Hepatocyte (in vitro differentiated cells): ENCODE measurements around the gene SIRT7. TPM values are rescaled to one million over a fixed set of nuclear protein-coding genes. Genes with fewer than 3 reads are reported as not detected.
A peak's percentile ranks its signal among the peaks of the same experiment; 100 is the strongest.

Source experiments
- DNase-seq: peaks from one replicate; pipeline ENCODE4 v3.0.0-alpha.2; 2016; ENCODE audit warnings: low spot score
- H2AFZ ChIP-seq: fragments of 200-600 bp; sonication (generic); 2 replicates; pipeline ENCODE4 v1.6.0; 2016; ENCODE audit warnings: antibody characterized with exemption, mild to moderate bottlenecking
- H3K27ac ChIP-seq: fragments of 200-600 bp; sonication (generic); 2 replicates; pipeline ENCODE4 v1.5.1; 2016; ENCODE audit warnings: mild to moderate bottlenecking
- H3K27me3 ChIP-seq: fragments of 200-600 bp; sonication (generic); 2 replicates; pipeline ENCODE4 v1.6.1; 2016
- H3K36me3 ChIP-seq: fragments of 200-600 bp; sonication (generic); replicated peaks from 2 replicates; pipeline ENCODE4 v1.5.1; 2016; ENCODE audit warnings: low read depth; ENCODE audit not compliant: insufficient read depth
- H3K4me1 ChIP-seq: fragments of 200-600 bp; sonication (generic); 2 replicates; pipeline ENCODE4 v1.5.1; 2016; ENCODE audit warnings: mild to moderate bottlenecking, moderate library complexity; ENCODE audit not compliant: insufficient read depth
- H3K4me2 ChIP-seq: fragments of 200-600 bp; sonication (generic); 2 replicates; pipeline ENCODE4 v1.6.0; 2016
- H3K4me3 ChIP-seq: fragments of 200-600 bp; sonication (generic); 2 replicates; pipeline ENCODE4 v1.5.1; 2016; ENCODE audit warnings: mild to moderate bottlenecking
- H3K79me2 ChIP-seq: fragments of 200-600 bp; sonication (generic); 2 replicates; pipeline ENCODE4 v1.6.0; 2017; ENCODE audit warnings: mild to moderate bottlenecking
- H3K9me2 ChIP-seq: fragments of 200-600 bp; sonication (generic); replicated peaks from 2 replicates; pipeline ENCODE4 v1.6.0; 2017; ENCODE audit warnings: mild to moderate bottlenecking; ENCODE audit not compliant: insufficient read depth
- H3K9me3 ChIP-seq: fragments of 200-600 bp; sonication (generic); 2 replicates; pipeline ENCODE4 v1.5.1; 2016; ENCODE audit warnings: low read depth, mild to moderate bottlenecking
- H4K20me1 ChIP-seq: fragments of 200-600 bp; sonication (generic); 2 replicates; pipeline ENCODE4 v1.6.0; 2016; ENCODE audit warnings: mild to moderate bottlenecking; ENCODE audit not compliant: insufficient read depth, poor library complexity, severe bottlenecking
- CTCF ChIP-seq: fragments of 200-600 bp; sonication (generic); IDR thresholded peaks from 2 replicates; pipeline ENCODE4 v1.5.1; 2016; ENCODE audit warnings: antibody characterized with exemption, mild to moderate bottlenecking; ENCODE audit not compliant: poor library complexity
- EZH2 ChIP-seq: fragments of 200-600 bp; sonication (generic); IDR thresholded peaks from 2 replicates; pipeline ENCODE4 v1.6.1; 2016; ENCODE audit warnings: antibody characterized with exemption, mild to moderate bottlenecking, borderline replicate concordance
- EZH2phosphoT487 ChIP-seq: fragments of 200-600 bp; sonication (generic); IDR thresholded peaks from one replicate; pipeline ENCODE4 v1.6.1; 2018; ENCODE audit warnings: antibody characterized with exemption, mild to moderate bottlenecking, low read depth, moderate library complexity; ENCODE audit not compliant: unreplicated experiment, severe bottlenecking
- WGBS: methylation state at CpG from one replicate; pipeline ENCODE4 v1.1.6; 2016; ENCODE audit warnings: low lambda C conversion rate; ENCODE audit errors: missing lambda C conversion rate; 5-methylcytosine and 5-hydroxymethylcytosine counted together
- polyA plus RNA-seq: library from polyadenylated mRNA; unstranded; fragments of >200 nt; fragmentation: Nextera tagmentation; extraction: Ambion mirVana; gene quantifications from 2 replicates; pipeline ENCODE4 v1.2.1, GENCODE V29; 2016
- total RNA-seq: library from RNA; depleted of rRNA; stranded (reverse); fragments of >200 nt; gene quantifications from 2 replicates; pipeline ENCODE4 v1.2.3, GENCODE V29; 2014

The SIRT7 gene
- total and polyA plus RNA-seq, 2 experiments from 2014 or later: 16.5 to 35.2 TPM

- Histone ChIP-seq H4K20me1 (peaks cover 28% of the 10 kb centered on the region), H3K4me2 (peak overlapping the region; percentile 96), H3K9me2 (no peaks in the 10 kb centered on the region), H3K9me3 (no peaks in the 10 kb centered on the region), H3K36me3 (no peaks in the 10 kb centered on the region), H3K27me3 (no peaks in the 10 kb centered on the region), H3K4me3 (peak overlapping the region; percentile 97), H3K27ac (peak overlapping the region; percentile 99), H3K79me2 (peaks cover 44% of the 10 kb centered on the region), H2AFZ (no peak overlapping the region), H3K4me1 (peaks cover 50% of the 10 kb centered on the region)
- TF ChIP-seq EZH2 (no peak), EZH2phosphoT487 (no peak), CTCF (no peak)
- whole genome bisulfite sequencing: 4% methylated on average over 38 of the region's 65 CpGs
- peak; percentile 63 for DNase-seq
Observed at GRCh38 chr17:81870131-81870980, 47.6 kb downstream of the SIRT7 start.

DNA sequence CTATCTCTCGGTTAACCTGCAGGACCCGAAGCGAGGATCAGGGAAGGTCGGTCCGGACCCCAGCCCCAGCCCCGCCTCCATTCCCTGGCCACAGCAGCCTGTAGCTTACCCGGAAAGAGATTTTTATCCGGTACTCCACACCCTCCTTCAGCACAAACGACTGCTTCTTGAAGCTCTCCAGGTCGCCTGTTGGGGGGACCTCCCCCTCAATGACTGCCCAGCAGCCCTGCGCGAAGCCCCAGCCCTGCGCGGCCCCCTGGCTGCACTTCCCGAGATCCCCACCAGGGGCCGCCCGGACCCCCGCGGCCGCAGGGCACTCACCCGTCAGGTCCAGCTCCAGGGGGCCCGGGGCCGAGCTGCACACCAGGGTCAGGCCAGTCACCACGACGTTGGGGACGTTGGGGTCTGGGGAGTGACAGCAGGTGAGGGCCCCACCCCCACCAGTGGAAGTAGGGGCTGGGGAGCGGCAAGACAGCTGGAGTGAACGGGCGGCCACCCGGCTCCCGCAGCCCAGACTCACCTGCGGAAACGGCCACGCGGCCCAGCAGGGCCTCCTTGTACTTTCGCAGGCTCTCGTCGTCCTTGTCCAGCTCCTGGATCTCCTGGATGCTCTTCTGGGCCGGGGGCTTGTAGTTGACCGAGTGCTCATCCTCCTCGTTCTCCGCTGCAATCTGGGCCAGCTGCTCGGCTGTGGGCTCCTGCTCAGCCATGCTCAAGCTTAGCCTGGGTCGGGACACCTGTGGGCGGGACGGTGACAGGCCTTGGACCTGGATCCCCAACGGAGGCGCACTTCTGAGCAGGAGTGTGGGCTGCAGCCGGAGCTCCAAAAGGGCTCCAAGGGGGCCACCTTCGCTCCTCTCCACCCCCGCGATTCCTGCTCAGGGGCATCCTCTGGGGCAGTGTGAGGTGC lies 48.5 kb downstream of the SIRT7 start:
- peak overlapping the region; percentile 96 for H3K4me2 ChIP-seq
- peaks cover 53% of the 10 kb centered on the region for H3K79me2 ChIP-seq
- no peak for TF ChIP-seq EZH2phosphoT487
- TF ChIP-seq CTCF: peak; percentile 69
- H2AFZ ChIP-seq: no peak overlapping the region
- H3K4me1 ChIP-seq: peaks cover 50% of the 10 kb centered on the region
- no peaks in the 10 kb centered on the region for H3K9me3 ChIP-seq
- peak; percentile 64 for DNase-seq
- no peaks in the 10 kb centered on the region for H3K9me2 ChIP-seq
- WGBS: 48% methylated on average over 49 of the region's 52 CpGs
- H3K27me3 ChIP-seq: no peaks in the 10 kb centered on the region
- no peaks in the 10 kb centered on the region for H3K36me3 ChIP-seq
- H4K20me1 ChIP-seq: peaks cover 28% of the 10 kb centered on the region
- no peak overlapping the region for H3K4me3 ChIP-seq
- H3K27ac ChIP-seq: peak overlapping the region; percentile 99

GRCh38 chr17:81868674-81869220 lies 49.2 kb downstream of the SIRT7 start:
- H3K9me3 ChIP-seq: no peaks in the 10 kb centered on the region
- no peak for TF ChIP-seq CTCF
- TF ChIP-seq EZH2phosphoT487: no peak
- no peak for TF ChIP-seq EZH2
- peaks cover 28% of the 10 kb centered on the region for H4K20me1 ChIP-seq
- H3K4me3 ChIP-seq: no peak overlapping the region
- no peaks in the 10 kb centered on the region for H3K27me3 ChIP-seq
- peaks cover 60% of the 10 kb centered on the region for H3K79me2 ChIP-seq
- DNase-seq: peak; percentile 83
- peaks cover 50% of the 10 kb centered on the region for H3K4me1 ChIP-seq
- no peaks in the 10 kb centered on the region for H3K9me2 ChIP-seq
- peak overlapping the region; percentile 96 for H3K4me2 ChIP-seq
- no peak overlapping the region for H2AFZ ChIP-seq
- H3K27ac ChIP-seq: peak overlapping the region; percentile 99
- WGBS: 76% methylated on average over 17 of the region's 30 CpGs
- no peaks in the 10 kb centered on the region for H3K36me3 ChIP-seq
